ENCODE measurements around the gene DLEC1.

Gene DLEC1

GRCh38 chr3:38001456-38002081 lies 37.4 kb upstream of the DLEC1 start:
- DNase-seq, result peak; percentile 59

DNA sequence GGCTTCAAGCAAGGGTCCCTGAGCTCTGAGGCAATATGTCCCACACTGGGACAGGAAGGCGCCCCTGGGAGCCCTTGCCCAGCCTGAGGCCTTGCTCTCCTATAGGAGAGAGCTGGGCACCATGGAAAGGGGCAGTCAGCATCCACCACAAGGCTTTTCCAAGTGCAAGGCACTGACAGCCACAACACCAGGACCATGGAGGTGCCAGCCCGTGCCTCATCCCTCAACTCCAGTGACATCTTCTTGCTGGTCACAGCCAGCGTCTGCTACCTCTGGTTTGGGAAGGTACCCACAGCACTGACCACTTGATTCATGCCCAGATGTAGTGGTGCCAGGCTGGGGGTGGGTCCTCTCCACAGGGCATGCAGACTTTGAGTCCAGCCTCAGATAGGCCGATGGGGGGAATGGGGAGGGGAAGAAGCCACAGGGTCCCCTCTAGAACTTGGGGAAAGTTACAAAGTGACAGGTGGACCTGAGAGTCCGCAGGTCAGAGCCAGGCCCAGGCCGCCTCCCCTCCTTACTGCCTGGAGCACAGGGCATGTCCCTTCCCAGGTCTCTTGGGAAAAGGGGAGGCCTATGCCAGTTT lies 36.6 kb upstream of the DLEC1 start:
- DNase-seq, result peak; percentile 51

DNA sequence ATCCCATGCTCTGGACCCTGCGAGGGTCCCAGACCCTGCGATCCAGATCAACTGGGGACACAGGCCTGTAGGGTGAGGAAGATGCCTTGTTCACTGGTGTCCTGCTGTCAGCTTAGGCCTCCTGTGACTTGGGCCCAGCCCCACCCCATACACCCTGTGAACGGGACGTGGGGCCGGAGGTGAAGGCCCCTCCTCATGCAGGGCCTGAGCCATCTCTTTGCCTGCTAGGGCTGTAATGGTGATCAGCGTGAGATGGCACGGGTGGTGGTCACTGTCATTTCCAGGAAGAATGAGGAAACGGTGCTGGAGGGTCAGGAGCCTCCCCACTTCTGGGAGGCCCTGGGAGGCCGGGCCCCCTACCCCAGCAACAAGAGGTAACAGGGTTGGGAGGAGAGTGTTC lies 36.1 kb upstream of the DLEC1 start:
- no peak for DNase-seq

GRCh38 chr3:38003371-38003816 lies 35.6 kb upstream of the DLEC1 start:
- DNase-seq, result peak; percentile 85

DNA sequence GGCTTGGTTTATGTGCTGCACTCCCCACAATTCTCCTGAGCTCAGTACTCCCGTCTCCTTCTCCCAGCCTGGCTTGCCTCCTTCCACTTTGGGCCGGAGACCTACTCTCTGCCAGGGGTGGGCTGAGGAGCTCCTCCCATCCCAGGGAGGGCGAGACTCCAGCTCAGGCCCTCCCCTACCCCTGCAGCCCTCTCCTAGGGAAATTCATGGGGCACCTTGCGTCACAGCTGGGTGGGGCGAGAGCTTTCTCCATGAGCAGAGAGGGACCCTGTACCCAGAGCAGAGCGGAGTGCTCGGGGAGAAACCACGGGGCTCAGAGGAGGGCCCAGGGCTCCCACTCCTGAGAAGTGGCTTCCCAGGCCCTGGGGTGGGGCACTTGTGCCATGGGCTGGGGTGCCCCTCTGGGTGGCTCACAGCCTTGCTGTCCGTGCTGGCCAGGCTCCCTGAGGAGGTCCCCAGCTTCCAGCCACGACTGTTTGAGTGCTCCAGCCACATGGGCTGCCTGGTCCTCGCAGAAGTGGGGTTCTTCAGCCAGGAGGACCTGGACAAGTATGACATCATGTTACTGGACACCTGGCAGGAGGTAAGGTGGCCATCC lies 35.1 kb upstream of the DLEC1 start:
- DNase-seq, result no peak

GRCh38 chr3:38004415-38005075 lies 34.5 kb upstream of the DLEC1 start:
- DNase-seq, result peak; percentile 82

GRCh38 chr3:38005076-38006020 lies 33.7 kb upstream of the DLEC1 start:
- DNase-seq, result no peak

- DNase-seq, result no peak
These were observed 33.0 kb upstream of the DLEC1 start for GRCh38 chr3:38006031-38006430.

GRCh38 chr3:38006445-38006995 lies 32.5 kb upstream of the DLEC1 start:
- no peak for DNase-seq

- no peak for DNase-seq
These were observed 31.3 kb upstream of the DLEC1 start for GRCh38 chr3:38007754-38008090.

- DNase-seq, result no peak
These were observed 30.8 kb upstream of the DLEC1 start for GRCh38 chr3:38008191-38008701.

DNA sequence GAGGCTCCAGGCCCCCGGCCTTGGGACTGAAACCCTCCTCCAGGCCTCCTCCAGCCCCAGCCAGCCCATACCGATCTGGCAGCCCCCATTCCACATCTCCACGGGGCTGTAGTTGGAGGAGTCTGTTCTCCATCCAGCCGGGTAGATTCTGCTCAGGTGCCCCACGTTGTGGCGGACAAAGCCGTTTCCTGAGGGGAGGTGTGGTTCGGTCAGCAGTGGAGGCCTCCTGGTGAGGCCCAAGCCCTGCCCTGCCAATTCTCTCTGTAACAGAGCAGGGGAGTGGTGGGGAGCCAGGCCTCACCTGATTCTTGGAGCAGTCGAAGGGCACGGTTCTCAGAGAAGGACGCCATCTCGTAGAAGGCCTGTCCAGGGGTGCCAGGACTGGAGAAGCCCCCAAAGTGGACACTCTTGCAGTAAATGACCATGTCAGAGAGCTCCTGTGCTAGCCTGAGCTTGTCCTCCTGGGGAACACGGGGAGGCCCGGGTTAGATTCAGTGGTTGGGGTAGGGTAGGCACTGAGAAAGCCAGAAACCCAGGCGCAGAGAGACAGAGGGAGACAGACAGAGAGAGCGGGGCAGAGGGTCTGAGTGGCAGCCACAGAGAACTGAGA lies 29.9 kb upstream of the DLEC1 start:
- no peak for DNase-seq

DNA sequence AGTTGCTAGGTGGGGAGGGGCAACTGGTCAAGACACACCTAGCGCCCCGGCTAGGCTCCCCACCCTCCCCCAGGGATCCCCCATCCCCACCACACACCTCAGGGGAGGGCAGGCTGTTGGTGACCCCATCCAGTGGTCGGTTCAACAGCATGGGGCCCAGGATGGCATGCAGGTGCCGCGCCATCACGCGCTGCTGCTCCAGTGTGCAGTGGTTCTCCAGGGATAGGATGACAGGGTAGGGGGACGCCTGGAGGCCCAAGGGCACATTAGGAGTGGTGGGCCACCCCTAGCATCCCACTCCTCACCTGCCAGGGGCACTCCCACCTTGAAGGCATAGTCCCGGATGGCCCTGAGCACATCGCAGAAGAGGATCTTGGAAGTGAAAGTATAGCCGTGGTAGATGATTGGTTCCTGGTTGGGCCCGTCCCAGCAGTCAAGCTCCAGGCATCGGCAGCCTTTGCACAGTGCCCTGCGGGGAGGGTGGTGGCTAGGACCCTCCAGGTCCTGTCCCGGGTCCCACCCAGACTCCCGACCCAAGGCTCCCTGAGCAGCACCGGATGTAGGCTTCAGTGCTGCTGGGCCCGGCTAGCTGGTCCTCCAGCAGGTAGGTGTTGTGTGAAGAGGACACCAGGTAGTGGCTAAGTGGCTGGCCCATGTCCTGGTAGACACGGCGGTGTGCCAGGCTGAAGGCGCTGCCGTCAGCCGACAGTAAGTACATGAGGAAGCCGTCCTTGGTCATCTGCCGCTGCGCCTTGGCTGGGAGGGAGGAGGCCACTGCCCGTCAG lies 29.0 kb upstream of the DLEC1 start:
- no peak for DNase-seq

DNA sequence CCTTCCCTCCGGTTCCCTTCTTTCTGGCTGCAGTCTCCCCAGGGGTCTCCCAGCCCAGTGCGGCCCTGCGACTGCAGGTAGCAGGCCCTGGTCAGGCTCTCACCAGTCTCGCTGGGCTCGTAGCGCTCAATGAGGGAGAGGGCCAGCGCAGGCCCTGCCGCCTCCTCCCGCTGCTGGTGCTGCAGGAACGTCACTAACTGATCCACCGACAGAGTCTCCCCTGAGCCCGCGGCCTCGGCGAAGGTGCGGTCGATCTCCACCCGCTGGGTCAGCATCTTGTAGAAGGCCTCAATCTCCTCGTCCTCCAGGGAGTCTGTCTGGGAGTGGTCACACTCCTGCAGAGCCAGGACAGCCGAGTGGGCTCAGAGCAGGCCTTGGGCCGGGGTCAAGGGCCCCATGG lies 27.9 kb upstream of the DLEC1 start:
- DNase-seq, result no peak

DNA sequence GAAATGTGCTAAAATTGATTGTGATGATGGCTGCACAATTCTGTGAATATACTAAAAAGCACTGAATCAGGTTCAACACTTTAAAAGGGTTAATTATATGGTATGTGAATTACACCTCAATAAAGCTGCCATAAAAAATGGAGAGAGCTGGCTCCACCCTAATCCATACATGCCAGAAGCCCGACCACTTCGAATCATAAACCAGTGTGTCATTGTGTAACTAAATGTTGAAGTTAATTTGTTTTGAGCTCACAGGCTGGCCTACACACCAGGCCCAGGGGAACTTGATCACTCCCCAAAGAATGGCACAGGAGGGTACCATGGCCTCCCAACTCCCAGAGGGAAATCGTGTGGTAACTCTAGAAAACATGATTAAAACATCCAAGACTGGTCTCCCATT lies 23.5 kb upstream of the DLEC1 start:
- DNase-seq, result no peak

DNA sequence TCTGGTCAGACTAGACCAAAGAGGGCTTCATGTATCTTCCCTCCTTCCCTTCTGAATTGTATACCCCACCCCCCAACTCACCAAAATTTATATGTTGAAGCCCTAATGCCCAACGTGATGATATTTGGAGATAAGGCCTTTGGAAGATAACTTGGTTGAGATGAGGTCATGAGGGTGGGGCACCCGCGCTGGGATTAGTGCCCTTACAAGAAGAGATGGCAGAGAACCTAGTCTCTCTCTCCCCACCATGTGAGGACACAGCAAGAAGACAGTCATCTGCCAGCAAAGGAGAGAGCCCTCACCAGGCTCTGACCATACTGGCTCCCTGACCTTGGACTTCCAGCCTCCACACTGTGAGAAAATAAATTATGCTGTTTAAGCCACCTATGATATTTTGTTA lies 23.0 kb upstream of the DLEC1 start:
- DNase-seq, result no peak

DNA sequence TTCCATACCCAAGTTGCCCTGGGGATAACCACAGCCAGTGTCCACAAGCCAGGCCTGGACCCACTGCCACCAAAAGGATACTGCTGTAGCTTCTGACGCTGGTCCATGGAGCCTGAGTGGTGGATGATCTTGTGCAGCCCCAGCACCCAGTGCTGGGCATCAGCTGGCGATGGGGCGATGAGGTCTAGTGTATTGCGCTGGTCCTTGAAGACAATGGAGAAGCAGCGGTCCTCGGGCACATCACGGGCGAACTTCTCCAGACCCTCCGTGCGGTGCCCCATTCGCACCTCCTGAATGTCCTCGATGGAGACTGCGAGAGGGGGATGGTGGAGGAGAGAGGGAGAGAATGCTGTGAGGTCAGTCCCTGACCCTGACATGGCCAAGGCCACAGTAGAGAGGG lies 22.6 kb upstream of the DLEC1 start:
- DNase-seq, result no peak

DNA sequence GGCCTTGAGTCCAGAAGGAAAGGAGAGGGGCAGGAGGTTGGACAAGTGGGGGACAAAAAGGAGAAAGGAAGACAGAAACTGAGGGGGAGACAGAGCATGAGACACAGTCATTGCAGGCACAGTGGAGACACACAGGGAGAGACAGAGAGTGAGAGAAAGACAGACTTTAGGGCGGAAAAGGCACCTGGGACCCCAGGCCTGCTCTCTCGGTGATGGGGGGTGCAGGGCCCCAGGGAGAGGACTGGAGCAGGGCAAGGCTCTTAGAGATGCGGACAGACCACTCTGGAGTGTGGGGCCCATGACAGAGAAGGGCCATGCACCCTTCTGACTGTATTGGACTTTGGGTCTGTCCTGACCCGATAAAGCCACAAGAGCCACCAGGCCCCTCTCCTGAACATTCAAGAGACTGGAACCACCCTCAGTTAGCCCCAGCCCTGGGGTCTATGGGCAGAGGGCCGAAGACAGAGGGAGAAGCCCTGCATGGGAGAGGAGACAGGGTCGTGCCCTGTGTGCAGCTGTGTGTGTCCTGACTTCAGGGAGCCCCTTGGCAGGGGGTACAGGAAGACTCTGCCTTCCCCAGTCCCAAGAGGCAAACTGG lies 22.1 kb upstream of the DLEC1 start:
- DNase-seq, result no peak

- DNase-seq, result no peak
These were observed 21.3 kb upstream of the DLEC1 start for GRCh38 chr3:38017445-38018295.

Measured in activated effector memory CD4-positive, alpha-beta T cell treated with anti-CD3 and anti-CD28 coated beads, Interleukin-2, amount 50 U/mL, for 16 hours (primary cell).